Keratinocyte (primary cell): Measurements from ENCODE around the gene NGF. TPM values are rescaled to one million over a fixed set of nuclear protein-coding genes. Genes with fewer than 3 reads are reported as not detected.

ENCODE experiments used
- DNase-seq: peaks from one replicate; pipeline ENCODE4 v3.0.0-alpha.2; 2011; ENCODE audit warnings: low read depth, missing footprints, low spot score
- FAIRE-seq: peaks from 2 replicates; lab custom pipeline; 2011; peaks lifted over from hg19 to GRCh38; lab: Jason Lieb, UNC
- H2AFZ ChIP-seq: 2 replicates; pipeline ENCODE4 v1.6.0; 2012; ENCODE audit warnings: low read length, control low read depth, inconsistent platforms; ENCODE audit not compliant: control insufficient read depth
- H3K27ac ChIP-seq: 2 replicates; pipeline ENCODE4 v1.5.1; 2011; ENCODE audit warnings: low read length; ENCODE audit not compliant: control insufficient read depth, insufficient read depth
- H3K27me3 ChIP-seq: 3 replicates; pipeline ENCODE4 v1.6.0; 2011; ENCODE audit warnings: low read length; ENCODE audit not compliant: control insufficient read depth, insufficient read depth; ENCODE audit errors: extremely low read depth
- H3K36me3 ChIP-seq, 2 experiments: 2 replicates in 1 of 2; 3 replicates in 1 of 2; pipeline ENCODE4 v1.5.1; 2011; ENCODE audit warnings: low read length in 2 of 2, mild to moderate bottlenecking in 1 of 2; ENCODE audit not compliant: control insufficient read depth in 2 of 2, insufficient read depth in 2 of 2; ENCODE audit errors: extremely low read depth in 1 of 2
- H3K4me1 ChIP-seq: 3 replicates; pipeline ENCODE4 v1.5.1; 2011; ENCODE audit warnings: low read length; ENCODE audit not compliant: control insufficient read depth, insufficient read depth; ENCODE audit errors: extremely low read depth
- H3K4me2 ChIP-seq: 3 replicates; pipeline ENCODE4 v1.6.0; 2011; ENCODE audit warnings: low read depth, low read length; ENCODE audit not compliant: control insufficient read depth, insufficient read depth; ENCODE audit errors: extremely low read depth
- H3K4me3 ChIP-seq, 3 experiments: fragments of 200-600 bp in 1 of 3; sonication (generic) in 1 of 3; 2 replicates in 2 of 3; 3 replicates in 1 of 3; pipeline ENCODE4 v1.5.1; 2011 to 2016; ENCODE audit warnings: low read length in 3 of 3, mild to moderate bottlenecking in 3 of 3, control low read depth in 2 of 3, inconsistent platforms in 1 of 3, low read depth in 1 of 3, mixed read lengths in 1 of 3, mixed run types in 1 of 3, moderate library complexity in 1 of 3; ENCODE audit not compliant: control insufficient read depth in 2 of 3, insufficient read depth in 2 of 3; ENCODE audit errors: extremely low read depth in 1 of 3
- H3K79me2 ChIP-seq: 2 replicates; pipeline ENCODE4 v1.6.0; 2012; ENCODE audit warnings: low read length; ENCODE audit not compliant: control insufficient read depth, insufficient read depth
- H3K9ac ChIP-seq: 3 replicates; pipeline ENCODE4 v1.6.0; 2011; ENCODE audit warnings: low read length; ENCODE audit not compliant: control insufficient read depth, insufficient read depth; ENCODE audit errors: extremely low read depth
- H3K9me1 ChIP-seq: 3 replicates; pipeline ENCODE4 v1.6.0; 2011; ENCODE audit warnings: low read length; ENCODE audit not compliant: control insufficient read depth, insufficient read depth; ENCODE audit errors: extremely low read depth
- H3K9me3 ChIP-seq: 2 replicates; pipeline ENCODE4 v1.5.1; 2012; ENCODE audit warnings: low read depth, low read length; ENCODE audit not compliant: control insufficient read depth
- H4K20me1 ChIP-seq: 3 replicates; pipeline ENCODE4 v1.6.0; 2011; ENCODE audit warnings: low read length; ENCODE audit not compliant: control insufficient read depth, insufficient read depth; ENCODE audit errors: extremely low read depth
- CTCF ChIP-seq, 3 experiments: IDR thresholded peaks in 1 of 3; conservative IDR thresholded peaks in 1 of 3; optimal IDR thresholded peaks in 1 of 3; 2 replicates in 2 of 3; 3 replicates in 1 of 3; pipeline versions ENCODE3 to v1.5.1; 2011; ENCODE audit warnings: low read length in 3 of 3, mild to moderate bottlenecking in 3 of 3, moderate library complexity in 2 of 3, control low read depth in 1 of 3, inconsistent platforms in 1 of 3; ENCODE audit not compliant: insufficient read depth in 2 of 3; ENCODE audit errors: extremely low read depth in 1 of 3
- EZH2 ChIP-seq: IDR thresholded peaks from one replicate; pipeline ENCODE4 v1.6.1; 2012; ENCODE audit warnings: inconsistent platforms, mild to moderate bottlenecking, low read length, moderate library complexity
- dilution Hi-C: fragments of 300-500 bp; cut with MboI; formaldehyde crosslinking; loops from one replicate; pipeline ENCODE4 v1.7.0; 2020; ENCODE audit warnings: low sequenced_read_pairs; ENCODE audit not compliant: extremely low pct_ligation_motif_present
- polyA plus RNA-seq, 5 experiments: library from polyadenylated mRNA; depleted of rRNA in 3 of 5; stranded (reverse) in 3 of 5; stranded (forward) in 1 of 5; unstranded in 1 of 5; fragments of >200 nt; gene quantifications; 1 replicate in 1 of 5; 2 replicates in 3 of 5; 3 replicates in 1 of 5; pipeline versions ENCODE4 v1.2.1 to v1.2.3, GENCODE V29; 2011 to 2012; ENCODE audit warnings: missing spikeins in 2 of 5, low read depth in 1 of 5, low replicate concordance in 1 of 5

Gene NGF
- polyA plus RNA-seq, 1 donor (not counting 4 experiments of a cell fraction or from before 2014, with no cell fraction given) = 1.2 TPM

GRCh38 chr1:115280064-115280463, 58.0 kb downstream of the NGF start:
- no peak overlapping the region for H3K27ac ChIP-seq
- no peak for TF ChIP-seq CTCF (optimal IDR thresholded peaks at IDR 0.05 in 1 of 3, IDR thresholded peaks at IDR 0.05 in 1 of 3, conservative IDR thresholded peaks at IDR 0.05 in 1 of 3; ENCODE audit: extremely low read depth in 1 of 3, insufficient read depth in 2 of 3, low read length in 3 of 3)
- no peaks in the 10 kb centered on the region for H3K9me1 ChIP-seq
- H3K9me3 ChIP-seq = peaks cover 2% of the 10 kb centered on the region
- no peaks in the 10 kb centered on the region for H4K20me1 ChIP-seq
- no peak overlapping the region for H3K4me2 ChIP-seq
- H2AFZ ChIP-seq = no peak overlapping the region
- FAIRE-seq (no peak), DNase-seq (no peak)
- H3K4me1 ChIP-seq = no peaks in the 10 kb centered on the region
- dilution Hi-C loops = no loop called here
- H3K9ac ChIP-seq = no peak overlapping the region
- H3K79me2 ChIP-seq = no peaks in the 10 kb centered on the region
- no peaks in the 10 kb centered on the region for H3K36me3 ChIP-seq
- H3K27me3 ChIP-seq = no peaks in the 10 kb centered on the region
- H3K4me3 ChIP-seq = no peak overlapping the region

GRCh38 chr1:115278211-115278610, 59.8 kb downstream of the NGF start:
- Histone ChIP-seq H3K27me3 (no peaks in the 10 kb centered on the region), H3K79me2 (no peaks in the 10 kb centered on the region), H3K9me1 (no peaks in the 10 kb centered on the region), H3K4me2 (no peak overlapping the region), H3K9me3 (peaks cover 2% of the 10 kb centered on the region), H3K27ac (no peak overlapping the region), H4K20me1 (no peaks in the 10 kb centered on the region), H3K4me1 (no peaks in the 10 kb centered on the region), H3K4me3 (no peak overlapping the region), H3K9ac (no peak overlapping the region), H2AFZ (no peak overlapping the region), H3K36me3 (no peaks in the 10 kb centered on the region)
- DNase-seq (no peak), FAIRE-seq (no peak)
- TF ChIP-seq CTCF (optimal IDR thresholded peaks at IDR 0.05 in 1 of 3, IDR thresholded peaks at IDR 0.05 in 1 of 3, conservative IDR thresholded peaks at IDR 0.05 in 1 of 3; ENCODE audit: extremely low read depth in 1 of 3, insufficient read depth in 2 of 3, low read length in 3 of 3) (no peak), EZH2 (no peak)
- dilution Hi-C loops = no loop called here
